ENCODE results near the gene MTHFR.
A peak's percentile ranks its signal among the peaks of the same experiment; 100 is the strongest.

Gene MTHFR

DNA sequence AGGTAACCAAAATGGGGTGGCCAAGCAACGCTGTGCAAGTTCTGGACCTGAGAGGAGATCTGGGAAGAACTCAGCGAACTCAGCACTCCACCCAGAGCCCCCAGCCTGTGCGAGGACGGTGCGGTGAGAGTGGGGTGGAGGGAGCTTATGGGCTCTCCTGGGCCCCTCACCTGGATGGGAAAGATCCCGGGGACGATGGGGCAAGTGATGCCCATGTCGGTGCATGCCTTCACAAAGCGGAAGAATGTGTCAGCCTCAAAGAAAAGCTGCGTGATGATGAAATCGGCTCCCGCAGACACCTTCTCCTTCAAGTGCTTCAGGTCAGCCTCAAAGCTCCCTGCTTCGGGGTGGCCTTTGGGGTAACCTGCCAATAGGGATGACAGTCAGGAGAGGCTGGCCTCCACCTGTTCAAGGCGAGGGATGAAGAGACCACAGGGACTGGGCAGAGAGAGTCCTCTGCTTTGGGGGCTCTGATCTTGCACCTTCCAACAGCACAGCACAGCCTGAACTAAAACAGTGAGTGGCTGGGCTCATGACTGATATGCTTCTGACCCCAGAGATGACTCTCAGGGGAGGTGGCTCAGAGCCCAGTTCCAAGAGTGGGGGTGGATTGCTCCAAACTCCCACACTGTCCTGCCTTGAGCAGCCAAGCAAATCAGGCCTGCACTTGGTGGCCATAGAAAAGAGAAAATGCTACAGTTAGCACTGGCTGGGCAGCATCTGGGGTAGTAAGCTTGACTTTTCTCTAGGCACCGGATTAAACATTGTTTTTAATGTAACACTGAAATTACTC lies 9.5 kb downstream of the MTHFR start:
- DNase-seq = no peak

DNA sequence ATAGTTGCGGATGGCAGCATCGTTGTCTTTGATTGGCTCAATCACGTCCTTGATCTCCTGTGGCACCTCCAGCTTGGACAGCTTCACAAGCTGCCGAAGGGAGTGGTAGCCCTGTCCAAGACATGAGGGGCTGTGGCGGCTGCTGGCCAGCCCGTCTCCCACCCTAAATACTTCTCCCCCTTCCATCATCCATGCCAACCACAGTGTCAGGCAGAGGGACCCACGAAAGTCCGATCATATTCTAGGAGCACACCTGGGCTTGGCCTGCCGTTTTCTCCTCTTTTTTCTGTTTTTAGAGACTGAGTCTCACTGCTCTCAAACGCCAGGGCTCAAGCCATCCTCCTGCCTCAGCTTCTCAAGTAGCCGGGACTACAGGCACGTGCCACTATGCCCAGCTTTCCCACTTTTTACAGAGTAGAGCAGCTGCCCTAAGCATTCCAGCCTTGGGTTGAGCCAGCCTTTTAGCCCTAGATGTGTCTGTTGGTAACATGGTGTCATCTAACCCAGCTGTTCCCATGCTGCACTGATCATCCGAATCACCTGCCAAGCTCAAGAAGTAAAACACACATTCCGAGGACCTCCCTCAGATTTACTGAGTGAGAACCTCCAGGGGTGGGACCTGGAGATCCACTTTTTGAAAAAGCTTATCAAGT lies 10.4 kb downstream of the MTHFR start:
- no peak for DNase-seq

DNA sequence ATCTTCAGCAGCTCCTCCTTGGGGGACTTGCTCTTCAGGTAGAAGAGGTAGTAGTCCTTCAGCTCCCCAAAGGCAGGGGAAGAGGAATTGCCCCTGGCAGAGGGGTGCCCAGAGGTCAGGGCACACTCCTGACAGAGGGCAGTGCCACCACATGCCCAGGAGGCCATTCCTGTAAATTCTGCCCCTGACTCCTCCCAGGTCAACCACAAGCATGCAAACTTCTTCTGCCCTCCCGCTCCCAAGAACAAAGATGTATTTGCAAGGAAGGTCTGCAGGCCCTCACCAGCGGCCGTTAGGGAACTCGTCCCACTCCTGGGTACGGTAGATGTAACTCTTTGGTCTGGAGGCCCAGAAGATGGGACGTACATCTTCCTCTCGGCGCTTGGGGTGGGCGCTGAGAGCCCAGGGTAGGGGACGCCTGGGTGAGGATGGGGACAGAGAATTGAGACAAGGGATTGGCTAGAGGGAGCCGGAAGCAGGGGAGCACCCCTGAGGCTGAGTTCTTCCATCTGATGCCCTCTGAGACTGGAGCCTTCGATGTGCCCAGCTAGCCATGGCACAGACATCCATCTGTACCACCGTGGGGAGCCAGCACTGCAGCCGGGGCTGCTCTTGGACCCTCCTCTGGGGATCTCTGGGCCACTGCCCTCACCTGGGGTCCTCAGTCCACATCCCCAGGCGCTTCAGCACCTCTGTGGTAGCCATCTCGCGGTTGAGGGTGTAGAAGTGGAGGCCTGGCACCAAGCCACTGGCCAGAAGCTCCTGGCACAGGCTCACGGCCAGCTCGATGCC lies 11.1 kb downstream of the MTHFR start:
- DNase-seq = no peak

DNA sequence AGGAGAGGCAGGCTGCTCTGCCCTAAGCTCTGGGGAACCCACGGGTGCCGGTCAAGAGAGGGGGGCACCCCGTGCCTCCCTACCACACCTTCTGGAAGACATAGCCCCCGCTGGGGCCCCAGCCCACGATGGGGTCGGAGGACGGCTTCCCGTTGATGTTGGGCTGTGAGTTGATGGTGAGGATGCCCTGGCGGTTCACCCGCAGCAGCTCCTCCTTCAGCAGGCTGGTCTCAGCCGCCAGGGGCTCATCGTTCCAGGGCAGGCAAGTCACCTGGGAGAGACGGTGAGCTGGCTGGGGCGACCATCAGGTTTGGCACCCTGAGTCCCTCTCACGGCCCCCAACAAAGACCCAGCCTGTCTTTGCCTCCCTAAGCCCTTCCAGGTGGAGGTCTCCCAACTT lies 11.9 kb downstream of the MTHFR start:
- DNase-seq = no peak

DNA sequence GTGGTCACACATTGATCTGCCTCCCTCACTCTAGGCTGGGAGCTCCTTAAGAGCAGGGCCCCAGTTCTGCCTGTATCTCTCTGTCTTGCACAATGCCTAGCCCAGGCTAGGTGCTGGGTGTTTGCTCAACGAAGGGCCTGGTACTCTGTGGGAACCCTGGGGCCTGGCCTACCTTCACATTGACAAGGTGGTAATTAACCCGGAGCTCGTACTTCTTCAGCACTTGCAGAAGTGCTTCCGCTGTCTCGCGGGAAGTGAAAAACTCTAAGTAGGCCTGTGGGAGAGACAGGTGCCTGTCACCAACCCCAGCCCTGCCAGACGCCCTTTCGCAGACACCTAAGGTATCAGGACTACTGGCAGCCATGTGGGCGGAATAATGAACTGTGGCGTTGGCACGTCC lies 13.7 kb downstream of the MTHFR start:
- no peak for DNase-seq

DNA sequence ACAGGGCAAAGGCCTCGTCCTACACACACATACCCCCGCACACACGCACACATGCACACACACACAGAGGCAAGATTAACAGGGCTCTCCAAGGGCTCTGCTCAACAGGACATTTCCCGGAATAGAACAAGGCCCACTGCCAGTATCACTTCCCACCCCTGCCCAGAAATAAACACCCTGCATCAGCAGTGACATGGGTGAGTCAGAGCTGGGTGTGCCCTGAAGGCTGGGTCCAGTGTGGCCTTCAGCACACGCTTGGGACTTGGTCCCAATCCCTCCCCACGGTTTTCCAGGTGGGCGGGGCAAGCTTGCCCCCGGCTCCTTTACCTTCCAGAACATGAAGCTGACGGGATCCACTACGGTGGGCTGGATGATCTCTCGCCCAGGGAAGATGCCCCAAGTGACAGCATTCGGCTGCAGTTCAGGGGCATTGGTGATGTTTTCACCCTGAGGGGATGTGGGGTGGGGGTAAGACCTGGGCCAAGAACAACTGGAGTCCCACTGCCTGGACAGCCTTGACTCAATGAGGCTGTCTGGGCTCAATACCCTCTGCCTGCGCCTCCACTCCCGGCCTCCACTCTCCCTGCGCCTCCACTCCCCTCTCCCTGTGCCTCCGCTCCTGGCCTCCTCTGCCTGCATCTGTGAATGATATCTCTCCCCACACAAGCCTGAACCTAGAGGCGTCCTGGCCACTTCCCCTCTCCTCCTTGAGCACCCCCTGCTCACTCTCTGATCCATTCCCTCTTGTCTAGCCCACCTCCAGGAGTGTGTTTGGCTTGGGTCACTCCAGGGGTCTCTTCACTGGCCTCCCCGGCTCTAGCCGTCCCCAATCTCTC lies 14.7 kb downstream of the MTHFR start:
- peak; percentile 40 for DNase-seq

DNA sequence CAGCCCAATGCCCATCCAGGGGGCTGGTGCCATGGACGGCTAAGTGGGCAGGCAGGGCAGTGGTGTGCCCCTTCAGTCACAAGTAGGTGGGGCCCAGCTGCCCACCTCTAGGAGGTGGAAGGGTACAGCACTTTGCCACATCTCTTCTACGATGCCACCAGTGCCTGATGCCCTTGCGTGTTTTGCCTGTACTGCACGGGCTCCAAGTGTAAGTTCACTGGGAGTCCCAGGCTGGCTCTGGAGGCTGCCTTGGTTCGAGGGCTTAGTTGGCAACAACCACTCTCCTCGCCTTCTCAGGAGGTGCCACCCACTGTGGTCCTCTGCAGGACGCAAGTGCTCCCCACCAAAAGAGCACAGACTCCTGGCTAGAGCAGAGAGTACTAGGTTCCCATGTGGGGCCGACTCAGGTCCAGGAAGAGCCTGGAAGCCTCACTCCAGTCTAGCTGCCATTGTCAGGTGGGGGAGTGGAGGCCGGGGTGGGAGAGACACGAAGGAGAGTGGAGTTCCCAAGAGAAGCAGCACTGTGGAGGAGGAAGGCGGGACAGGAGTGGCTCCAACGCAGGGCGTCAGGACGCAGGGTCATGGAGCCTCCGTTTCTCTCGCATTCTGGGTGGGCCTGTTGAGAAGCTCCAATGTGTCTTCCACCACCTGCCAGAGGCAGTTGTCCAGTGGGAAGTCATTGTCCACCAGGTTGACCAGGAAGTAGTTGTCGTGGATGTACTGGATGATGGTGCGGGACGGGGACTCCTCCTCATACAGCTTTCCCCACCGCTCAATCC lies 15.5 kb downstream of the MTHFR start:
- DNase-seq = no peak

DNA sequence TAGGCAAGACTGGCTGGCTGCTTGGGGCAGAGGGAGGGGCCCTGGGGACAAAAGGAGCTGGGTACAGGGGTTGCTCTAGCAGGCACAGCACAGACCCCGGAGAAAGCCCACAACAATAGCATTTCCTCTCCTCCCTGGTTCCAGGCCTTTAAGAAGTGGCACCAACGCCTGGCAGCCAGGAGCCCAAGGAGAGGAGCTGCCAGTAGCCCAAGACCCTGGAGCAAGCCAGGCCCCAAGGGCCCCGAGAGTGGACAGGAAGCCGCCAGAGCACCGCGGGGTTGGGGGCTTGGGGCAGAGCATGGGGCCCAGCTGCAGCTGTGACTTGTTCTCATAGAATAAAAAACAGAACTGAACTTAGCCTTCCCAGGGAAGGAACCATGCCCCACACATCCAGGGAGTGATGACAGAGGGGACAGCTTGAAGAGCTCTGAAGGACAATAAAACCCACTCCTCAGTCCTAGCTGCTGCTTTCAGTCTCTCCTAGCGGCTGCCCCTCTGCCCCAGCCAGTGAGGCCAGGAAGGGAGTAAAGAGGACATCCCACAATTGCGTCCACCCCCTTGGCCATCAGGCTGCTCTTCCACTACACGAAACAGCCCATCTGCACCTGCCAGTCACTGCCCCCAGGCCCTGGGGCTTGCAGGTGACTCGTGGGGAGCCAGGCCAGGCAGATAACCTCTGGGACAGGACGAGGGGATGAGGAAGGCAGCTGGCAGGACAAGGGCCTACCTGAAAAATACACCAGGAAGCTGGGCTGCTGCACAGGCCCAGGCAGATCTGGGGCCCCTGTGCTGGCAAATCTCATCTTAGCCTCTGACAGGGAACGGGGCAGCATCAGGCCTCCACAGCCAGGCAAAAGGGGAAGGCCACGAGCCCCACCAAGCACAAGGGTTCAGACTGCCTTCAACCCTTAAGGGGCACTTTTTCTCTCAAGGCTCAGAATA lies 16.4 kb downstream of the MTHFR start:
- DNase-seq = no peak

DNA sequence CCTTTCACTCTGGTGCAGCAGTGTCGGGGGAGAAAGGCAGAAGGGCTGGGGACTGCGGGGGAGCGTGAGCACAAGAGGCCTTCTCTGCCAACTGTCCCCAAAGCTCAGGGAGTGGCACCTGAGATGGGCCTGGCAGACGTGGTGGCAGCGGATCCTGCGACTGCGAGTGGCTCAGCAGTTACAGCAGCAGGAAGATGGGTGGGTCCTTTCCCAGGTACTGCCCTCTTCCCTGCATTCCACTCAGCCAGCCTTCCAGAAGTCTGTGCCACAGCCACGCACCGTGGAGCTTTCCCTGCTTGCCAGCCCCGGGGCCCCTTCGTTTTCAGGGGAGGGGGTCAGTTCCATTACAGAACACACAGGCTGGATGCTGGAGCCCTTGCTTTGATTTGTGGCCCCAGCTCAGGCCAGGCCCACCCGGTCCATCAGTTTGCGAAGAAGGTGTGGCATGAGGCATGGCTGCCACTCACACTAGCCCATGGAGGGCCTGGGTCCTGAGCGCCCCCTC lies 17.2 kb downstream of the MTHFR start:
- DNase-seq = no peak

DNA sequence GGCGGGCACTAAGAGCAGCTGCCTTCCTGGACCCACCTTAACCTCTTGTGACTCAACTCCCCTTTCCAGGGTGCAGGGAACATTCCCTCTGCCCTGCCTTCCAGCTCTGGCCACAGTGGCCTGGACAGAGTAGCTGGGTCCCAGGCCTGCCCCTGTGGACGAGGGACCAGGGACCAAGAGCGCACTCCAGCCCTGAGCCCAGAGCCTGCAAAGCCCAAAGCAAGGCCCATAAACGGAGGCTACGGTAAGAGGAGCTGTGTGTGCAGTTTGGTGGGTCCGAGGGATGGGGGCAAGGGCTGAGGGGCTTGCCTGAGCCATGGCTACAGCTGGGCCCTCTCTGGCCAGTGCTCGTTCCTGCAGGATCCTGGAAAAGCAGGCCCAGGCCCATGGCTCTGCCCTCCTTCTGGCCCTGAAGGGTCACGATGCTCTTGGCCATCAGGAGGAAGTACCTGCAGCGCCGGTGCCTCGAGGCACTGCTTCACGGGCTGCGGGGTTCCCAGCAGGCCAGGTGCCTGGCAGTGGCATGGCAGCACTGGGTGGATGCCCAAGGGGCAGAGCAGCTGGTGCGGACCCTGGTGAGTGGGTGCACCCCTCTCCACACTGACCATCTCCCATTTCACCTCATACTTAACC lies 17.8 kb downstream of the MTHFR start:
- no peak for DNase-seq

DNA sequence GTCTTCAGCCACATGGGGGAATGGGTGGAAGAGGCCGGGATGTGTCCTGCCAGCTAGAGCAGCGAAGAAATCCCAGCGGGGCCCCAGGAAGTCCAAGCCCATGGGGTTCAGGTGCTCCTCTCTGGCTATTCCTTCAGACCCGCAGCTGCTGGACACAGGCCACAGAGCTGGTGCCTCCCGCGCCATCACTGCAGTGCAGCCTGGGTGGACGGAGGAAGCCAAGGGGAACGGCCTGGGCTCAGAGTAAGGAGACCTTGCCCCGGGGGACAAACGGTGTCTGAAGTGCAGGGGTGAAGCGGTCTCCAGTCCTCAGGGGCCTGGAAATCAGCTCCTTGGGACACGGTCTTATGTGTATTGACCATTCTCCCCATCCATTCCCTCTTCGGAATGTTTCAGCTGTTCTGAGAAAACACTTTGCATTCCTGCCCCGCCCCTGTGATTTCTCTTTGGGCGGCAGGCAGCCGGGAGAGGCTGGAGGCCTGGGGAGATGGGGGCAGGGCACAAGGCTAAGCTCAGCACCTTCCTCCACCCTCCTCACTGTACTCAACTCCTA lies 18.4 kb downstream of the MTHFR start:
- DNase-seq = peak; percentile 47

DNA sequence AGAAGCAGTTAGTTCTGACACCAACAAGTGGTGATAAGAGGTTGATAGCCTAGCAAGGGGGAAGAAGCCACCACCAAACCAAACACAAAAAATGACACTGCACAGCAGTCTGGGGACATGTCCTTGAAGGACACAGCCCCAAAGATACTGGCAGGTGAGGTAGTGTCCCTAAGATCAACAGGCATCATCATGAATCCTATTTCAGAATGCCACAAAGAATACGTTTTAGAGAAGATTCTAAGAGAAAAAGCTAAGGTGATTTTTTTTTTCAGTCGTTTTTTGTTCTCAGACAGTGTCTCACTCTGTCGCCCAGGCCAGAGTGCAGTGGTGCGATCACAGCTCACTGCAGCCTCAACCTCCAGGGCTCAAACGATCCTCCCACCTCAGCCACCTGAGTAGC lies 19.6 kb downstream of the MTHFR start:
- DNase-seq = no peak

DNA sequence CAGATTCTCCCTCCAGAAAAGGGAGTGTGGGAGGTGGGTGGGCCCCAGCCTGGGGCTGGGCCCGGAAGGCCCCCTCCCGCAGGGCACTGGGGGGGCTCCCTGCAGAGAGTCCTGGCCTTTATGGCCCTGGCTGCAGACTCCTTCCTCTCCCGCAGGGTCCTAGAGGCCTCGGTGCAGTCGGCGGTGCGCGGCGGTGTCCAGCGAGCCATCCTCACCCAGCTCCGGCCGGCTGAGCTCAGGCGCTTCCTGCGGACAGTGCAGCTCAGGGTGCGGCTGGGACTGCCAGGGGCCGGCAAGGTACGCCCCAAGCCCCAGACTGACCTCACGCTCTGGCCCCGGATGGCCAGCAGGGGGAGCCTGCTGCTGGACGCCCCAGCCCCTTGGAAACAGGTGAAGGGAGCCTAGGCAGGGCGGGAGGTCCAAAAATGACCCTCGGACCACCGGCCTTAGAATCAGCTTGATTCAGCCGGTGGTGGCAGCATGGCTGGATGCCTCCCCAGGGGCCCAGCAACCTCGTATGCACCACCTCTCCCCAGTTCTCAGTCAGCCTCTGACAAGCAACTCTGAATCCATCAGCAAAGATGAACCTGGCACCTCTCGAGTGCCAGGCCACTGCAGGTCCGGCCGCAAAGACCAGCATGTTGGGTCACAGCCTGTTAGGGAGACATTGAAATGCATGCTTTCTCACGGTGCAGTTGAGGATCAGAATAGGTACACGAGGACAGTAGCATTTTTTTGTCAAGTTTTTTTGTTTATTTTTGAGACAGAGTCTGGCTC lies 20.6 kb downstream of the MTHFR start:
- DNase-seq = no peak

DNA sequence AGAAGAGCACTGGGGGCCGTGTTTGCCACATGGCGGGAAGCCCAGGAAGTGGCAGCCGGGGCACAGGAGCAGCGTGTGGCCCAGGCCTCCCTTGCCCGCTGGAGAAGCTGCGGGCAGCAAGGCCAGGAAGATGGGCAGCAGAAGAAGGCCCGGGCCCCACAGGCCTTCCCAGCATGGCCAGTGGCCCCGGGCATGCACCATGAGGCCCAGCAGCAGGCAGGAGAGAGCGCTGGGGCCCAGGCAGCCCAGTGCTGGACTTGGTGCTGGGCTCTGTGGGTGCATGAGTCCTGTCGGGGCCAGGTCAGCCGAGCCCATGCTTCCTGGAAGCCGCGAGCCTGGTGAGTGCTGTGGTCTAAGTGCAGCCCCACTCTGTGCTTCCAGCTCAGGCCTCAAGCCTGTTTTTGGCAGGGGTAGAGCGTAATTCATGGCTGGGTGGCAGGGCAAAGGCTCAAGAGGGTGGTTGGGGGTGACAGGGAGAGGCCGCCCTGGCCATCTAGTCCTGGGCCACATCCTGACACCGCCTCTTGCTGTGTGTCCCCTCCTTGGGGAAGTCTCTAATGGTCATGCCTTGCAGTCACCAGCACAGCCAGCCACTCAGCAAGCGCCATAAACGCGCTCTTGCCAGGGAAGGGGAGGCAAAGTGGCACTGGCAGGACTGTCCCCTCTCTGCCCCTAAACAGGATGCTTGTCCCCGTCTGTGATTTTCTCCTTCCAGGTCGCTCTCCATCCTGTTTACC lies 21.3 kb downstream of the MTHFR start:
- no peak for DNase-seq

DNA sequence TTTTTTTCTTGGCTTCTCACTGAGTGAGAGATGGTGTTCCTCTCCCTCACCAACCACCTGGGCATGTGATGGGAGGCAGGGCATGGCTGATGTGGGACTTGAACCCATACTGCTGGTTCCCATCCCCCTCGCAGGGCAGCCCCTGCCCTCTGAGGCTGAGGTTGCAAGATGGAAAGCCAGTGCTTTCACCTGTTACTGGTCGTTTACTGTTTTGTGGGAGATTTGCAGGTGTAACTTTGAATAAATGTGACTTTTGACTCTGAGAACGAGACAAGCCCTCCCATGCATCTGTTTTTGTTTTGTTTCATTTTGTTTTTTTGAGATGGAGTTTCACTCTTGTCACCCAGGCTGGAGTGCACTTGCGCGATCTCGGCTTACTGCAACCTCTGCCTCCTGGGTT lies 22.2 kb downstream of the MTHFR start:
- no peak for DNase-seq

DNA sequence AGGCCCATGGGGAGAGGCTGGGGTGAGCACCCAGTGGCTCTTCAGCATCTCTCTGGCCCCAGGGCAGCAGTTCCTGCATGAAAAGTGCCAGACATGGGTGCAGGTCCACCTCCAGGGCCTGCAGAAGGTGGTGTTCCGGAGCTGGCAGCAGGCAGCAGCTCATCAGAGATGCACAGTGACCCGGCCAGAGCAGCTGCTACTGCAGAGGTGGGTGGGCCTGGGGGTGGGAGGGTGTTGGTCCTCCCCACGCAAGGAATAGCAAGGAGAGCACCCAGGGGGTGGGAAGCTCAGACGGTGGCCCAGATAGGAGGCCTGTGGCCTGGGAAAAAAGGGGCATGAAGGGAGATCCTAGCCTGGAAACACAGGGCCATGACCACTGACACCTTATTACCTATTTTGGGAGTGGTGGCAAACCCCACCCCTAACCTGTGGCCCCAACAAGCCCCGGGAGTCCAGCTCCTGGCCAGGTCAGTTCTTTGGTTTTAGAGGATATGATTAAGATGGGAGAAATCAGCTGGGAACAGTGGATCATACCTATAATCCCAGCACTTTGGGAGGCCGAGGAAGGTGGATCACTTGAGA lies 23.5 kb downstream of the MTHFR start:
- no peak for DNase-seq

DNA sequence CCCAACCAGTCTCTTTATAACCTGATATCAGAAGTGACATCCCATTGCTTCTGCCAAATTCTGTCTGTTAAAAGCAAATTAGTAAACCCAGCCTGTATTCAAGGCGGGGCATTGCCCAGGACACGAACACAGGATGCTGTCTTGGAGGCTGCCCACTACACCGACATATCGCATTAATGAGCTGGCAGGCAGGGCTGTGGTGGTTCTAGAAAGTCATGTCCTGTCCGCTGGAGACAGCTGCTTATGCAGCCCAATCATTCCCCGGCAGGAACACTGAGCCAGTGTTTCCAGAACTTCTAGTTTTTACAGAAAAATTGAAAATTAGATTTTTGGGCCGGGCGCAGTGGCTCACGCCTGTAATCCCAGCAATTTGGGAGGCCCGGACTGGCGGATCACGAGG lies 24.5 kb downstream of the MTHFR start:
- DNase-seq = no peak
